GM12878 (cell line): ENCODE data around the gene JMJD7. TPM values are rescaled to one million over a fixed set of nuclear protein-coding genes. Genes with fewer than 3 reads are reported as not detected.

Source experiments
- ASH2L ChIP-seq: fragments of 300-600, 200-600 bp; sonication (generic); IDR thresholded peaks from 2 replicates; pipeline ENCODE4 v1.6.1; 2017; ENCODE audit warnings: low read depth, mild to moderate bottlenecking, borderline replicate concordance
- CBFB ChIP-seq: IDR thresholded peaks from 2 replicates; pipeline ENCODE4 v1.6.1; 2016; ENCODE audit warnings: antibody characterized with exemption, low read depth
- CREB1 ChIP-seq: IDR thresholded peaks from 2 replicates; pipeline ENCODE4 v1.6.1; 2012; ENCODE audit warnings: low read depth, mild to moderate bottlenecking, inconsistent platforms
- CREM ChIP-seq: IDR thresholded peaks from 2 replicates; pipeline ENCODE4 v1.6.1; 2014; ENCODE audit warnings: antibody characterized with exemption, low read depth
- DPF2 ChIP-seq: fragments of 450-650 bp; IDR thresholded peaks from 2 replicates; pipeline ENCODE4 v1.6.1; 2017; ENCODE audit warnings: mild to moderate bottlenecking
- EGR1 ChIP-seq, 2 experiments: IDR thresholded peaks; 1 replicate in 1 of 2; 2 replicates in 1 of 2; pipeline ENCODE4 v1.6.1; 2011 to 2012; ENCODE audit warnings: low read depth in 2 of 2, low read length in 2 of 2, borderline replicate concordance in 1 of 2, mild to moderate bottlenecking in 1 of 2, moderate library complexity in 1 of 2
- ELK1 ChIP-seq: IDR thresholded peaks from 2 replicates; pipeline ENCODE4 v1.6.1; 2012; ENCODE audit warnings: low read depth, low read length, improper control_type of control experiment
- EP300 ChIP-seq, 2 experiments: fragments of 150-350 bp in 1 of 2; IDR thresholded peaks; 2 replicates each; pipeline ENCODE4 v1.6.1; 2011 to 2012; ENCODE audit warnings: low read depth in 2 of 2, low read length in 2 of 2, borderline replicate concordance in 1 of 2, improper control_type of control experiment in 1 of 2, inconsistent platforms in 1 of 2; ENCODE audit not compliant: control insufficient read depth in 1 of 2
- HCFC1 ChIP-seq: fragments of 150-350 bp; IDR thresholded peaks from 2 replicates; pipeline ENCODE4 v1.6.1; 2014; ENCODE audit warnings: low read length
- HDAC2 ChIP-seq: fragments of 200-600 bp; sonication (generic); IDR thresholded peaks from 2 replicates; pipeline ENCODE4 v1.6.1; 2017
- HSF1 ChIP-seq: fragments of 150-350 bp; IDR thresholded peaks from 2 replicates; pipeline ENCODE4 v1.6.1; 2014; ENCODE audit warnings: mild to moderate bottlenecking, low read depth, low read length
- IRF3 ChIP-seq: fragments of 450-650 bp; IDR thresholded peaks from 2 replicates; pipeline ENCODE4 v1.6.1; 2014; ENCODE audit warnings: mild to moderate bottlenecking
- MEF2A ChIP-seq: IDR thresholded peaks from 2 replicates; pipeline ENCODE4 v1.6.1; 2011; ENCODE audit warnings: low read depth, mild to moderate bottlenecking, low read length, moderate library complexity; ENCODE audit not compliant: insufficient read depth
- MEF2B ChIP-seq: fragments of 450-650 bp; IDR thresholded peaks from 2 replicates; pipeline ENCODE4 v1.6.1; 2018; ENCODE audit warnings: mild to moderate bottlenecking, moderate library complexity; ENCODE audit not compliant: partially characterized antibody, poor library complexity, severe bottlenecking
- NFYB ChIP-seq: IDR thresholded peaks from 2 replicates; pipeline ENCODE4 v1.6.1; 2011; ENCODE audit warnings: low read depth, mild to moderate bottlenecking, low read length, improper control_type of control experiment, moderate library complexity; ENCODE audit not compliant: insufficient read depth
- PBX3 ChIP-seq: IDR thresholded peaks from 2 replicates; pipeline ENCODE4 v1.6.1; 2011; ENCODE audit warnings: mild to moderate bottlenecking, low read depth, low read length, moderate library complexity; ENCODE audit not compliant: insufficient replicate concordance
- POLR2AphosphoS5 ChIP-seq: IDR thresholded peaks from 2 replicates; pipeline ENCODE4 v1.6.1; 2011; ENCODE audit warnings: mild to moderate bottlenecking, low read length, inconsistent platforms
- RUNX3 ChIP-seq: IDR thresholded peaks from 2 replicates; pipeline ENCODE4 v1.6.1; 2012; ENCODE audit warnings: low read length, inconsistent platforms
- SMAD1 ChIP-seq: fragments of 450-650 bp; IDR thresholded peaks from 2 replicates; pipeline ENCODE4 v1.6.1; 2018; ENCODE audit warnings: mild to moderate bottlenecking, low read depth; ENCODE audit not compliant: partially characterized antibody
- SMC3 ChIP-seq: IDR thresholded peaks from 2 replicates; pipeline ENCODE4 v1.6.1; 2011; ENCODE audit warnings: low read length, improper control_type of control experiment, borderline replicate concordance
- TCF12 ChIP-seq: IDR thresholded peaks from 2 replicates; pipeline ENCODE4 v1.6.1; 2011; ENCODE audit warnings: low read depth, mild to moderate bottlenecking, low read length
- TCF7 ChIP-seq: IDR thresholded peaks from 2 replicates; pipeline ENCODE4 v1.6.1; 2014; ENCODE audit warnings: antibody characterized with exemption, borderline replicate concordance
- YBX1 ChIP-seq: fragments of 450-650 bp; IDR thresholded peaks from 2 replicates; pipeline ENCODE4 v1.6.1; 2016; ENCODE audit warnings: antibody characterized with exemption
- ZNF274 ChIP-seq: IDR thresholded peaks from one replicate; pipeline ENCODE4 v1.8.0; 2011; ENCODE audit not compliant: insufficient read length, insufficient read depth
- ZZZ3 ChIP-seq: IDR thresholded peaks from 2 replicates; pipeline ENCODE4 v1.6.1; 2011; ENCODE audit warnings: low read depth; ENCODE audit not compliant: control insufficient read depth, insufficient read length
- polyA plus RNA-seq, 11 experiments: library from polyadenylated mRNA; depleted of rRNA in 4 of 11; unstranded in 6 of 11; stranded (reverse) in 5 of 11; fragments of >200 nt; fragmentation: Nextera tagmentation in 4 of 11; fragmentation: Illumina TruSeq in 1 of 11; extraction: Ambion mirVana in 4 of 11; extraction: Trizol in 1 of 11; gene quantifications; 1 replicate in 1 of 11; 2 replicates in 10 of 11; pipeline versions ENCODE4 v1.2.1 to v1.2.3, GENCODE V29; 2011 to 2016; ENCODE audit warnings: inconsistent platforms in 2 of 11, missing spikeins in 2 of 11, low read depth in 1 of 11
- total RNA-seq, 4 experiments: library from RNA; depleted of rRNA in 3 of 4; stranded (reverse); fragments of >200 nt in 3 of 4; fragmentation: Illumina TruSeq in 1 of 4; extraction: Trizol in 1 of 4; gene quantifications; 2 replicates each; pipeline versions ENCODE4 v1.2.1 to v1.2.3, GENCODE V29; 2013 to 2021

JMJD7 gene
- total and polyA plus RNA-seq, 10 of the 15 experiments (the other 5 are each of a cell fraction or from before 2014, with no cell fraction given): 0.79 to 12.2 (median 6.5) TPM

GRCh38 chr15:41790756-41791546, 36.9 kb upstream of the JMJD7 start (continued):
- TF ChIP-seq ELK1: no peak
- TF ChIP-seq RUNX3: peak; percentile 34; the same call in 1 of the 2 replicates
- no peak for TF ChIP-seq SMC3
- TF ChIP-seq HSF1: no peak
- no peak for TF ChIP-seq DPF2
- no peak for TF ChIP-seq HCFC1
- no peak for TF ChIP-seq ZZZ3
- no peak for TF ChIP-seq CREM
- peak; percentile 61 for TF ChIP-seq MEF2B
- TF ChIP-seq EP300 (IDR thresholded peaks at IDR 0.05; ENCODE audit: borderline replicate concordance in 1 of 2, control insufficient read depth in 1 of 2, low read depth in 2 of 2, low read length in 2 of 2): no peak
- no peak for TF ChIP-seq ASH2L
- TF ChIP-seq CBFB: no peak
- no peak for TF ChIP-seq EGR1 (IDR thresholded peaks at IDR 0.05; ENCODE audit: borderline replicate concordance in 1 of 2, low read depth in 2 of 2, low read length in 2 of 2)
- TF ChIP-seq ZNF274: no peak
- TF ChIP-seq TCF7: no peak
- no peak for TF ChIP-seq NFYB
- TF ChIP-seq IRF3: no peak
- TF ChIP-seq MEF2A: no peak
- no peak for TF ChIP-seq SMAD1
- no peak for TF ChIP-seq CREB1
- TF ChIP-seq YBX1: no peak
- TF ChIP-seq TCF12: no peak
- no peak for TF ChIP-seq POLR2AphosphoS5
- no peak for TF ChIP-seq HDAC2
- TF ChIP-seq PBX3: no peak
